Measurements from ENCODE around the gene ERFE. TPM values are rescaled to one million over a fixed set of nuclear protein-coding genes. Genes with fewer than 3 reads are reported as not detected.

The ERFE gene
- total RNA-seq, 1 donor from 2014 or later = 1.3 TPM

DNA sequence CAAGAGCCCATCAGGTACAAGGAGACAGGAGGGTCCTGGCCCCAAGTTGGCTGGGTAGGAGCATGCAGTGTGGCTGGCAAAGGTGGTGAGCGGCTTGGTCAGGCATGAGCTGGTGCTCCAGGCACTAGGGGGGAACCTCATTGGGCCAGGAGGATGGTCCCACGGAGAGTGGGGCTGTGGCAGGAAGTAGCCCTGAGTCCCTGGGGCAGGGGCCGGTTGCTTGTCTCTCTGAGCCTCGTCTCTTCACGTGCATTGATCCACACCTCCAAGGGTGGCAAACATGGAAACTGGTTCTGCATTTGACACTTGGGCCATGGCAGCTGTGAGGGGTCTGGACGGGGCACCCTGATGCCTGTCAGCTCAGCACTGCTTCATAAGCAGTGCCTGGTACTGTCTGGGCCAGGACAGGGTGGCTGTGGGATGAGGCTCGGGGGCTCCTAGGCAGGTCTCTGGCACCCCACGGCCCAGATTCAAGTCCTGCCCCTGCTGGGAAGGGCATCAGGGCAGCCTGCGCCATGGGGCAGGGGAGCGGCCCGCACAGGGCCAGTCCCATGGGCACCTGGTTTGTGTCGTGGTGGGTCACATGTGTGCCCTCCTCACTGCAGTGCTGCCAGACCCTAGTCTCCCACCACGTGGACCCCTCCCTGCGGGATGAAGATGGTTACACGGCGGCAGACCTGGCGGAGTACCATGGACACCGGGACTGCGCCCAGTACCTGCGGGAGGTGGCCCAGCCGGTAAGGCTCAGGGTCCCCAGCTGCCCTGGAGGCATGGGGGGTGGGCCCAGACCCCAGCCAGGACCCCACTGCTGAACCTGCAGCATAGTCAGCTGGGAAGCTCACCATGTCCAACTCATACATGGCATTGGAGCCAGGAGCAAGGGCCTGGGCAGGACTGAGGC lies 42.2 kb upstream of the ERFE start:
- DNase-seq (ENCODE audit: low spot score, unreplicated experiment) = no peak
- no peak overlapping the region for H3K4me3 Mint-ChIP-seq (ENCODE audit: low read depth)
- TF ChIP-seq CTCF (IDR thresholded peaks at IDR 0.05; ENCODE audit: unreplicated experiment) = no peak
- no peaks in the 10 kb centered on the region for H3K4me1 Mint-ChIP-seq (ENCODE audit: low read depth)
- peaks cover 3% of the 10 kb centered on the region for H3K36me3 Mint-ChIP-seq (ENCODE audit: insufficient read depth)
- H3K27me3 Mint-ChIP-seq = peaks cover 12% of the 10 kb centered on the region
- peaks cover 12% of the 10 kb centered on the region for H3K9me3 Mint-ChIP-seq (ENCODE audit: low read depth)
- H3K27ac Mint-ChIP-seq = no peak overlapping the region

GRCh38 chr2:238117199-238118154 lies 41.3 kb upstream of the ERFE start:
- H3K36me3 Mint-ChIP-seq (ENCODE audit: insufficient read depth) = peaks cover 2% of the 10 kb centered on the region
- H3K4me3 Mint-ChIP-seq (ENCODE audit: low read depth) = no peak overlapping the region
- H3K4me1 Mint-ChIP-seq (ENCODE audit: low read depth) = no peaks in the 10 kb centered on the region
- no peak overlapping the region for H3K27ac Mint-ChIP-seq
- peaks cover 9% of the 10 kb centered on the region for H3K9me3 Mint-ChIP-seq (ENCODE audit: low read depth)
- peaks cover 12% of the 10 kb centered on the region for H3K27me3 Mint-ChIP-seq
- DNase-seq (ENCODE audit: low spot score, unreplicated experiment) = no peak
- no peak for TF ChIP-seq CTCF (IDR thresholded peaks at IDR 0.05; ENCODE audit: unreplicated experiment)

DNA sequence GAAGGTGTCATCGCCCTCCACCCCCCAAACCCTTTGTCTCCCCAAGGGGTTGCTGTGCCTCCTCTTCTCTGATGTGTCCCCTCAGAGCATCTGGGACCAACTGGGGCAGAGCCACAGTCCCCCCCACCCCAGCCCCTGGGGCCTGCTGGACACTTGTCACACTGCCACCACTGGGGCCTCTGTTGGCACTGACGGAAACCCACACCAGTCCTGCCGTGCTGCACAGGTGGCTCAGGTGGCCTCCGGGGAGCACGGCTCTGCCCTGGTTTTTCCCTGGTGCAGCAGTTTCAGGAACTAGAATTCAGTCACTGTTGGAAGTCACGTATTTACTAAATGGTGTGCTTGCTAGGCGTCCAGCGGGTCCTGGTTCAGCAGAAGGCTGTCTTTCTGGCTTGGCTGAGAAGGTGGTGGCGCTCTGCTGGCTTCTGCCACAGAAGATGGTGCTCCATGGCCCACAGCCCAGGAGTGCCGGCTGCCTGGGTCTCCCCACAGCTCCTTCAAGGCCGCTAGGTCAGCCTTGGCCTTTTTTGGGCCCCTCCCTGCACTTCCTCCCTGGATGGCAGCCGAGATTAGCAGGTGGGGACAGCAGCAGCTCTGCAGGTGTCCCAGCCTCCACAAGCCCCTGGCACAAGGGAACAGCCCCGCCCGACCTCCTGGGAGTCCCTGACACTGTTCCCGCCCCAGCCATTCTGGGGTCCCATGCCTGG lies 38.9 kb upstream of the ERFE start:
- Mint-ChIP-seq H3K4me3 (ENCODE audit: low read depth) (no peak overlapping the region), H3K9me3 (ENCODE audit: low read depth) (no peaks in the 10 kb centered on the region), H3K27me3 (peaks cover 12% of the 10 kb centered on the region), H3K27ac (no peak overlapping the region), H3K4me1 (ENCODE audit: low read depth) (no peaks in the 10 kb centered on the region), H3K36me3 (ENCODE audit: insufficient read depth) (no peaks in the 10 kb centered on the region)
- TF ChIP-seq CTCF (IDR thresholded peaks at IDR 0.05; ENCODE audit: unreplicated experiment) = no peak
- DNase-seq (ENCODE audit: low spot score, unreplicated experiment) = no peak

DNA sequence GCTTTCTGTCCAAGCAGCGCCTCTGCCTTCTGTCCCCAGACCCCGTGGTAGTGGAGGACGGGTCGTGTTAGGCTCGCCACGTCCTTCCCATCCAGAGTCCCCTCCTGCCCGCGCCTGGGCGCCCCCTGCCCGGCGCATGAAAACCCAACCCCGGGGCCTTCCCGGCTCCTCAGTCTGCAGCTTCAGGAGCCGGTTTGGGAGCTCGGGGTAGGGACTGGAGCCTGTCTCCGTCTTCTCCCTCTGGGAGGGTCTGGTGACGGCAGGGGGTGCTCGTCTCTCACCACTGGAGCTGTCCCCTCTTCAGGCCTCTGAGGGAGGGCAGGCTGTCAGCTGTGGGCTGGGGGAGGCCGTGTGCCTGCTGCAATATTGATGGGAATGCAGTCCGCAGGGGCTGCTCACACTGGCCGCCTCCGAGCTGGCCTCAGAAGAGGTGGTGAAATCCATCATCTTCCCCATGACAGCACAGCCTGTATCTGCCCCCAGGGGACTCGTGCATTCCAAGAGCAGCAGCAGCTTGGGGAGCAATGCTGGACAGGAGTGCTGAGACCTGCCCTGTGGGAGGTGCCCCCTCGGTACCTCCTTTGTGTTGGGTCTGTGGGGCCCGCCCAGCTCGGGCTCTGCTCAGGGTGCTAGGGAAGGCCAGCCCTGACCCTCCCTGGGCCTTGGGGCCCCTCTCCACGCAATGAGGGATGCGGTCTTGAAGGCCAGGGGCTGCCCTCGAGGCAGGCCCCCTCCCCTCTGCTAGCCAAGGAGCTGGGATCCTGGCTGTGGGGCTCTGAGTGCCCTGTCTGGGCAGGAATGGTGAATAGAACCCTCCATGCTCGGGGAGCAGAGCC lies 38.1 kb upstream of the ERFE start:
- Mint-ChIP-seq H3K36me3 (ENCODE audit: insufficient read depth) (no peaks in the 10 kb centered on the region), H3K9me3 (ENCODE audit: low read depth) (no peaks in the 10 kb centered on the region), H3K27ac (no peak overlapping the region), H3K27me3 (peaks cover 12% of the 10 kb centered on the region), H3K4me1 (ENCODE audit: low read depth) (no peaks in the 10 kb centered on the region), H3K4me3 (ENCODE audit: low read depth) (no peak overlapping the region)
- peak; percentile 39 for TF ChIP-seq CTCF (IDR thresholded peaks at IDR 0.05; ENCODE audit: unreplicated experiment)
- no peak for DNase-seq (ENCODE audit: low spot score, unreplicated experiment)
